Measurements from ENCODE around the gene ADCY3.

- no peak for TF ChIP-seq CTCF (IDR thresholded peaks at IDR 0.05 in 8 of 11, conservative IDR thresholded peaks at IDR 0.05 in 3 of 11)
- no peak for TF ChIP-seq POLR2A (IDR thresholded peaks at IDR 0.05)
- TF ChIP-seq POLR2AphosphoS5 (IDR thresholded peaks at IDR 0.05): no peak
Measured at GRCh38 chr2:24857746-24858145, 62.3 kb downstream of the ADCY3 start.
